ENCODE measurements around the gene AKAP6.
"Not testable (repeated sequence)": the region's sequence is repeated elsewhere in the genome, so short reads cannot be mapped to it uniquely, and the experiment has no call there.

The AKAP6 gene

GRCh38 chr14:32761381-32761968, 432.4 kb downstream of the AKAP6 start:
- H3K27me3 Mint-ChIP-seq (ENCODE audit: low read depth), result no peaks in the 10 kb centered on the region
- H3K36me3 Mint-ChIP-seq (ENCODE audit: low read depth), result no peaks in the 10 kb centered on the region
- H3K4me3 Mint-ChIP-seq, result no peak overlapping the region
- no peaks in the 10 kb centered on the region for H3K4me1 Mint-ChIP-seq (ENCODE audit: low read depth)
- DNase-seq (ENCODE audit: low spot score), result no peak
- H3K27ac Mint-ChIP-seq, result no peak overlapping the region
- H3K9me3 Mint-ChIP-seq, result peaks cover 12% of the 10 kb centered on the region

GRCh38 chr14:32762886-32763285, 433.8 kb downstream of the AKAP6 start:
- Mint-ChIP-seq H3K4me1 (ENCODE audit: low read depth) (no peaks in the 10 kb centered on the region), H3K36me3 (ENCODE audit: low read depth) (no peaks in the 10 kb centered on the region), H3K27me3 (ENCODE audit: low read depth) (no peaks in the 10 kb centered on the region), H3K4me3 (no peak overlapping the region), H3K9me3 (peaks cover 2% of the 10 kb centered on the region), H3K27ac (no peak overlapping the region)
- DNase-seq (ENCODE audit: low spot score), result no peak

GRCh38 chr14:32763673-32764072, 434.6 kb downstream of the AKAP6 start:
- Mint-ChIP-seq H3K4me1 (ENCODE audit: low read depth) (no peaks in the 10 kb centered on the region), H3K4me3 (no peak overlapping the region), H3K27ac (no peak overlapping the region), H3K27me3 (ENCODE audit: low read depth) (no peaks in the 10 kb centered on the region), H3K9me3 (no peaks in the 10 kb centered on the region), H3K36me3 (ENCODE audit: low read depth) (no peaks in the 10 kb centered on the region)
- no peak for DNase-seq (ENCODE audit: low spot score)

GRCh38 chr14:32764131-32764530, 435.0 kb downstream of the AKAP6 start:
- DNase-seq (ENCODE audit: low spot score), result no peak
- H3K36me3 Mint-ChIP-seq (ENCODE audit: low read depth), result no peaks in the 10 kb centered on the region
- no peaks in the 10 kb centered on the region for H3K9me3 Mint-ChIP-seq
- no peak overlapping the region for H3K4me3 Mint-ChIP-seq
- no peaks in the 10 kb centered on the region for H3K27me3 Mint-ChIP-seq (ENCODE audit: low read depth)
- no peak overlapping the region for H3K27ac Mint-ChIP-seq
- H3K4me1 Mint-ChIP-seq (ENCODE audit: low read depth), result no peaks in the 10 kb centered on the region

- H3K4me1 Mint-ChIP-seq (ENCODE audit: low read depth), result no peaks in the 10 kb centered on the region
- H3K9me3 Mint-ChIP-seq, result peaks cover 5% of the 10 kb centered on the region
- no peaks in the 10 kb centered on the region for H3K27me3 Mint-ChIP-seq (ENCODE audit: low read depth)
- no peaks in the 10 kb centered on the region for H3K36me3 Mint-ChIP-seq (ENCODE audit: low read depth)
- no peak overlapping the region for H3K4me3 Mint-ChIP-seq
- DNase-seq (ENCODE audit: low spot score), result no peak
- H3K27ac Mint-ChIP-seq, result no peak overlapping the region
Measured at GRCh38 chr14:32770422-32770821, 441.3 kb downstream of the AKAP6 start.

GRCh38 chr14:32774214-32774613, 445.1 kb downstream of the AKAP6 start:
- peaks cover 8% of the 10 kb centered on the region for H3K9me3 Mint-ChIP-seq
- H3K27me3 Mint-ChIP-seq (ENCODE audit: low read depth), result no peaks in the 10 kb centered on the region
- H3K36me3 Mint-ChIP-seq (ENCODE audit: low read depth), result no peaks in the 10 kb centered on the region
- no peaks in the 10 kb centered on the region for H3K4me1 Mint-ChIP-seq (ENCODE audit: low read depth)
- no peak for DNase-seq (ENCODE audit: low spot score)
- H3K4me3 Mint-ChIP-seq, result no peak overlapping the region
- H3K27ac Mint-ChIP-seq, result no peak overlapping the region

- H3K4me1 Mint-ChIP-seq (ENCODE audit: low read depth), result no peaks in the 10 kb centered on the region
- H3K9me3 Mint-ChIP-seq, result peaks cover 12% of the 10 kb centered on the region
- no peak for DNase-seq (ENCODE audit: low spot score)
- H3K4me3 Mint-ChIP-seq, result no peak overlapping the region
- H3K27ac Mint-ChIP-seq, result no peak overlapping the region
- no peaks in the 10 kb centered on the region for H3K36me3 Mint-ChIP-seq (ENCODE audit: low read depth)
- no peaks in the 10 kb centered on the region for H3K27me3 Mint-ChIP-seq (ENCODE audit: low read depth)
Measured at GRCh38 chr14:32779840-32780239, 450.7 kb downstream of the AKAP6 start.

- H3K9me3 Mint-ChIP-seq, result peaks cover 11% of the 10 kb centered on the region
- H3K4me1 Mint-ChIP-seq (ENCODE audit: low read depth), result no peaks in the 10 kb centered on the region
- H3K4me3 Mint-ChIP-seq, result no peak overlapping the region
- H3K27me3 Mint-ChIP-seq (ENCODE audit: low read depth), result no peaks in the 10 kb centered on the region
- H3K36me3 Mint-ChIP-seq (ENCODE audit: low read depth), result no peaks in the 10 kb centered on the region
- DNase-seq (ENCODE audit: low spot score), result no peak
- no peak overlapping the region for H3K27ac Mint-ChIP-seq
Measured at GRCh38 chr14:32784405-32784804, 455.3 kb downstream of the AKAP6 start.

- Mint-ChIP-seq H3K27ac (no peak overlapping the region), H3K4me3 (no peak overlapping the region), H3K9me3 (peaks cover 21% of the 10 kb centered on the region), H3K27me3 (ENCODE audit: low read depth) (no peaks in the 10 kb centered on the region), H3K4me1 (ENCODE audit: low read depth) (no peaks in the 10 kb centered on the region), H3K36me3 (ENCODE audit: low read depth) (no peaks in the 10 kb centered on the region)
- DNase-seq (ENCODE audit: low spot score), result no peak
Measured at GRCh38 chr14:32785585-32785984, 456.5 kb downstream of the AKAP6 start.

GRCh38 chr14:32786886-32787285, 457.8 kb downstream of the AKAP6 start:
- Mint-ChIP-seq H3K4me1 (ENCODE audit: low read depth) (no peaks in the 10 kb centered on the region), H3K4me3 (no peak overlapping the region), H3K9me3 (peaks cover 19% of the 10 kb centered on the region), H3K36me3 (ENCODE audit: low read depth) (no peaks in the 10 kb centered on the region), H3K27me3 (ENCODE audit: low read depth) (no peaks in the 10 kb centered on the region), H3K27ac (no peak overlapping the region)
- no peak for DNase-seq (ENCODE audit: low spot score)

GRCh38 chr14:32793033-32793432, 463.9 kb downstream of the AKAP6 start:
- H3K36me3 Mint-ChIP-seq (ENCODE audit: low read depth); H3K27me3 Mint-ChIP-seq (ENCODE audit: low read depth); H3K4me3 Mint-ChIP-seq; H3K4me1 Mint-ChIP-seq (ENCODE audit: low read depth); H3K27ac Mint-ChIP-seq; DNase-seq (ENCODE audit: low spot score): not testable (repeated sequence)
- peaks cover 68% of the 10 kb centered on the region for H3K9me3 Mint-ChIP-seq

- Mint-ChIP-seq H3K27ac (no peak overlapping the region), H3K36me3 (ENCODE audit: low read depth) (no peaks in the 10 kb centered on the region), H3K4me3 (no peak overlapping the region), H3K27me3 (ENCODE audit: low read depth) (no peaks in the 10 kb centered on the region), H3K4me1 (ENCODE audit: low read depth) (no peaks in the 10 kb centered on the region), H3K9me3 (peaks cover 58% of the 10 kb centered on the region)
- no peak for DNase-seq (ENCODE audit: low spot score)
Measured at GRCh38 chr14:32800320-32800719, 471.2 kb downstream of the AKAP6 start.

- H3K4me1 Mint-ChIP-seq (ENCODE audit: low read depth), result no peaks in the 10 kb centered on the region
- no peaks in the 10 kb centered on the region for H3K36me3 Mint-ChIP-seq (ENCODE audit: low read depth)
- no peak for DNase-seq (ENCODE audit: low spot score)
- peaks cover 53% of the 10 kb centered on the region for H3K9me3 Mint-ChIP-seq
- no peak overlapping the region for H3K27ac Mint-ChIP-seq
- no peaks in the 10 kb centered on the region for H3K27me3 Mint-ChIP-seq (ENCODE audit: low read depth)
- no peak overlapping the region for H3K4me3 Mint-ChIP-seq
Measured at GRCh38 chr14:32802295-32802694, 473.2 kb downstream of the AKAP6 start.

GRCh38 chr14:32805979-32806378, 476.9 kb downstream of the AKAP6 start:
- Mint-ChIP-seq H3K27me3 (ENCODE audit: low read depth) (no peaks in the 10 kb centered on the region), H3K9me3 (peaks cover 38% of the 10 kb centered on the region), H3K36me3 (ENCODE audit: low read depth) (no peaks in the 10 kb centered on the region), H3K27ac (no peak overlapping the region), H3K4me3 (no peak overlapping the region), H3K4me1 (ENCODE audit: low read depth) (no peaks in the 10 kb centered on the region)
- no peak for DNase-seq (ENCODE audit: low spot score)

GRCh38 chr14:32808644-32809043, 479.5 kb downstream of the AKAP6 start:
- Mint-ChIP-seq H3K9me3 (peaks cover 25% of the 10 kb centered on the region), H3K4me3 (no peak overlapping the region), H3K36me3 (ENCODE audit: low read depth) (no peaks in the 10 kb centered on the region), H3K27ac (no peak overlapping the region), H3K27me3 (ENCODE audit: low read depth) (no peaks in the 10 kb centered on the region), H3K4me1 (ENCODE audit: low read depth) (no peaks in the 10 kb centered on the region)
- no peak for DNase-seq (ENCODE audit: low spot score)
